Tibial nerve (tissue), 4 donors: Measurements from ENCODE around the gene KLC3. TPM values are rescaled to one million over a fixed set of nuclear protein-coding genes. Genes with fewer than 3 reads are reported as not detected.

ENCODE experiments used
- DNase-seq, 2 donors: peaks; one replicate each; pipeline ENCODE4 v3.0.0-alpha.2; 2019; ENCODE audit warnings: low spot score in 2 of 2
- H3K27ac ChIP-seq, 4 donors: fragments of 200-600 bp; sonication (generic) in 3 of 4; one replicate each; pipeline ENCODE4 v1.5.1; 2017 to 2019; ENCODE audit warnings: mild to moderate bottlenecking in 1 of 4
- H3K27me3 ChIP-seq, 2 donors: fragments of 200-600 bp; sonication (generic) in 1 of 2; one replicate each; pipeline versions ENCODE4 v1.5.1 to v1.6.0; 2017 to 2019
- H3K36me3 ChIP-seq, 3 donors: fragments of 200-600 bp; sonication (generic); one replicate each; pipeline ENCODE4 v1.5.1; 2018 to 2019
- H3K4me1 ChIP-seq, 4 donors: fragments of 200-600 bp; sonication (generic) in 3 of 4; one replicate each; pipeline ENCODE4 v1.5.1; 2017 to 2019
- H3K4me3 ChIP-seq, 4 donors: fragments of 200-600 bp; sonication (generic) in 3 of 4; one replicate each; pipeline ENCODE4 v1.5.1; 2017 to 2019; ENCODE audit warnings: mild to moderate bottlenecking in 1 of 4, moderate library complexity in 1 of 4
- H3K9me3 ChIP-seq, 4 donors: fragments of 200-600 bp; sonication (generic) in 3 of 4; one replicate each; pipeline ENCODE4 v1.5.1; 2017 to 2019
- EP300 ChIP-seq, 2 donors: sonication (generic); formaldehyde crosslinking; IDR thresholded peaks; one replicate each; pipeline ENCODE4 v1.6.1; 2017; ENCODE audit warnings: antibody characterized with exemption in 2 of 2, mild to moderate bottlenecking in 1 of 2
- POLR2A ChIP-seq, 2 donors: fragments of 450-650 bp; IDR thresholded peaks; one replicate each; pipeline ENCODE4 v1.6.1; 2017; ENCODE audit warnings: antibody characterized with exemption in 2 of 2, mild to moderate bottlenecking in 2 of 2, moderate library complexity in 2 of 2
- WGBS, 2 donors: methylation state at CpG; one replicate each; pipeline ENCODE4 v1.1.5; 2018; 5-methylcytosine and 5-hydroxymethylcytosine counted together
- total RNA-seq, 4 donors: library from RNA; depleted of rRNA; stranded (reverse); fragments of >200 nt; gene quantifications; one replicate each; pipeline ENCODE4 v1.1.0, GENCODE V29; 2016
- TF ChIP-seq, protein P1 (sequence below), 5 experiments: fragments of 200-600 bp in 3 of 5; fragments of 450-650 bp in 2 of 5; sonication (generic) in 3 of 5; IDR thresholded peaks; one replicate each; pipeline ENCODE4 v1.5.1; 2016 to 2019; ENCODE audit warnings: antibody characterized with exemption in 5 of 5, mild to moderate bottlenecking in 3 of 5, moderate library complexity in 2 of 5

KLC3 gene
- total RNA-seq, 4 donors from 2014 or later = not detected

GRCh38 chr19:45382426-45382825 lies 41.9 kb downstream of the KLC3 start:
- WGBS, 2 donors = 82 to 91% methylated on average over 26 to 29 of the region's 29 CpGs
- Histone ChIP-seq H3K27ac (no peak overlapping the region), H3K27me3 (peaks cover 0 to 26% of the 10 kb centered on the region in 2 donors), H3K9me3 (no peaks in the 10 kb centered on the region), H3K36me3 (no peaks in the 10 kb centered on the region), H3K4me1 (peaks cover 0 to 11% (median 4%) of the 10 kb centered on the region in 4 donors), H3K4me3 (no peak overlapping the region)
- TF ChIP-seq, protein P1, sequence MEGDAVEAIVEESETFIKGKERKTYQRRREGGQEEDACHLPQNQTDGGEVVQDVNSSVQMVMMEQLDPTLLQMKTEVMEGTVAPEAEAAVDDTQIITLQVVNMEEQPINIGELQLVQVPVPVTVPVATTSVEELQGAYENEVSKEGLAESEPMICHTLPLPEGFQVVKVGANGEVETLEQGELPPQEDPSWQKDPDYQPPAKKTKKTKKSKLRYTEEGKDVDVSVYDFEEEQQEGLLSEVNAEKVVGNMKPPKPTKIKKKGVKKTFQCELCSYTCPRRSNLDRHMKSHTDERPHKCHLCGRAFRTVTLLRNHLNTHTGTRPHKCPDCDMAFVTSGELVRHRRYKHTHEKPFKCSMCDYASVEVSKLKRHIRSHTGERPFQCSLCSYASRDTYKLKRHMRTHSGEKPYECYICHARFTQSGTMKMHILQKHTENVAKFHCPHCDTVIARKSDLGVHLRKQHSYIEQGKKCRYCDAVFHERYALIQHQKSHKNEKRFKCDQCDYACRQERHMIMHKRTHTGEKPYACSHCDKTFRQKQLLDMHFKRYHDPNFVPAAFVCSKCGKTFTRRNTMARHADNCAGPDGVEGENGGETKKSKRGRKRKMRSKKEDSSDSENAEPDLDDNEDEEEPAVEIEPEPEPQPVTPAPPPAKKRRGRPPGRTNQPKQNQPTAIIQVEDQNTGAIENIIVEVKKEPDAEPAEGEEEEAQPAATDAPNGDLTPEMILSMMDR (IDR thresholded peaks at IDR 0.05) = no peak
- no peak for TF ChIP-seq POLR2A (IDR thresholded peaks at IDR 0.05)
- no peak for TF ChIP-seq EP300 (IDR thresholded peaks at IDR 0.05)
- no peak for DNase-seq

- no peak for TF ChIP-seq POLR2A (IDR thresholded peaks at IDR 0.05)
- 6 to 10% methylated on average over 20 to 33 of the region's 75 CpGs for WGBS, 2 donors
- Histone ChIP-seq H3K36me3 (no peaks in the 10 kb centered on the region), H3K4me3 (no peak overlapping the region), H3K4me1 (peaks cover 0 to 11% (median 4%) of the 10 kb centered on the region in 4 donors), H3K9me3 (no peaks in the 10 kb centered on the region), H3K27ac (no peak overlapping the region), H3K27me3 (peaks cover 0 to 26% of the 10 kb centered on the region in 2 donors)
- no peak for DNase-seq
Measured at GRCh38 chr19:45385392-45386221, 45.1 kb downstream of the KLC3 start.

GRCh38 chr19:45391346-45391745 lies 50.8 kb downstream of the KLC3 start:
- peaks cover 0 to 17% of the 10 kb centered on the region in 2 donors for H3K27me3 ChIP-seq
- no peak for DNase-seq
- no peak overlapping the region for H3K4me3 ChIP-seq
- H3K4me1 ChIP-seq = no peaks in the 10 kb centered on the region
- H3K27ac ChIP-seq = no peak overlapping the region
- H3K9me3 ChIP-seq = no peaks in the 10 kb centered on the region
- peaks cover 0 to 7% (median 0%) of the 10 kb centered on the region in 3 donors for H3K36me3 ChIP-seq
- TF ChIP-seq, protein P1 (IDR thresholded peaks at IDR 0.05) = no peak
- TF ChIP-seq POLR2A (IDR thresholded peaks at IDR 0.05) = no peak
- no peak for TF ChIP-seq EP300 (IDR thresholded peaks at IDR 0.05)
- 61 to 77% methylated on average over 3 of the region's 3 CpGs for WGBS, 2 donors

GRCh38 chr19:45391871-45392665 lies 51.5 kb downstream of the KLC3 start:
- no peak overlapping the region for H3K4me3 ChIP-seq
- TF ChIP-seq POLR2A (IDR thresholded peaks at IDR 0.05) (no peak), EP300 (IDR thresholded peaks at IDR 0.05) (no peak)
- TF ChIP-seq, protein P1 (IDR thresholded peaks at IDR 0.05) = no peak
- H3K9me3 ChIP-seq = no peaks in the 10 kb centered on the region
- 92 to 95% methylated on average over 13 to 21 of the region's 21 CpGs for WGBS, 2 donors
- DNase-seq = no peak
- H3K27me3 ChIP-seq = peaks cover 0 to 16% of the 10 kb centered on the region in 2 donors
- H3K27ac ChIP-seq = no peak overlapping the region
- peaks cover 0 to 7% (median 0%) of the 10 kb centered on the region in 3 donors for H3K36me3 ChIP-seq
- no peaks in the 10 kb centered on the region for H3K4me1 ChIP-seq

DNA sequence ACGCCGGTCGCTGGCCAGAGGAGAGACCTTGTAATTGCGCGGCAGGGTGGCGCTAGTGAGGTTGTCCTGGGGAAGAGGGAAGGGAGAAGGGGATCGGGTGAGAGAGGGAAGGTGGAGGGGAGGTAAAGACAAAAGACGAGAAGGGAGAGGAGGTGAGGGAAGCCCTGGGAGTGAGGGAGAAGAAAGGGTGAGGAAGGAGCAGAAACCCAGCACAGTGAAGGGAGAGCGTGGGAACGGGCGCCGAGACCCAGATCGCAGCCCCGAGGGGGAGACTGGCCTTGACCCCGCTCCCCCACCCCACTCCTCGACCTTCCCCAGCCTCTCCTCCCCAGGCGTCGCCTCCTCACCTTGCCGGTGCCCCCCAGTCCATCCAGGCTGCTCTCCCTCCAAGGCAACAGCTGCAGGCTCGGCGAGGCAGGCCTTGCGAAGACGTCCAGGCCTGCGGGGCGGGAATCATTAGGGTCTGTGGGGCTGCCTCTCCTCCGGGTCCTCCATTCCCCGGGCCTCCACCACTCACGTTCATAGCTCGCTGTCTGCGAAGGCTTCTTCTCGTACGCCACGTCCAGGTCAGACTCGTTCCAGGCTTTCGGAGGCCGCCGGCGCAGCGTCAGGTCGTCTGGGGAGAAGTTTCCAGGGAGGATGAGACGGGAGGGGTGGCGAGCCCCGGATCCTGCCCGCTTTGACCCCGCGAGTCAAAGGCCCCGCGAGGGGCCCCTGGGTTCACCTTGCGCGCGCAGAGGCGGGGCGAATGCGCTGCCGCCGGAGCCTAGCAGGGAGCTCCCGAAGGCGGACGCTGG lies 55.5 kb downstream of the KLC3 start:
- no peak overlapping the region for H3K4me3 ChIP-seq
- no peaks in the 10 kb centered on the region for H3K9me3 ChIP-seq
- 47% methylated on average over 42 to 56 of the region's 59 CpGs for WGBS, 2 donors
- DNase-seq = no peak
- H3K27ac ChIP-seq = no peak overlapping the region
- H3K36me3 ChIP-seq = peaks cover 0 to 7% (median 0%) of the 10 kb centered on the region in 3 donors
- H3K27me3 ChIP-seq = peaks cover 0 to 17% of the 10 kb centered on the region in 2 donors
- no peak for TF ChIP-seq POLR2A (IDR thresholded peaks at IDR 0.05)
- no peak for TF ChIP-seq EP300 (IDR thresholded peaks at IDR 0.05)
- TF ChIP-seq, protein P1 (IDR thresholded peaks at IDR 0.05) = no peak
- H3K4me1 ChIP-seq = peaks cover 0 to 17% (median 7%) of the 10 kb centered on the region in 4 donors
